Stimulated activated CD4-positive, alpha-beta T cell treated with anti-CD3 and anti-CD28 coated beads, Interleukin-4, amount 100 ng/mL, for 48 hours (primary cell): Measurements from ENCODE around the gene SCGB2B2.
A peak's percentile ranks its signal among the peaks of the same experiment; 100 is the strongest.
"Not testable (repeated sequence)": the region's sequence is repeated elsewhere in the genome, so short reads cannot be mapped to it uniquely, and the experiment has no call there.

Experiments used
- DNase-seq, 2 donors: peaks; one replicate each; pipeline ENCODE4 v3.0.0-alpha.2; 2020; ENCODE audit warnings: low read depth in 2 of 2

Gene SCGB2B2, protein sequence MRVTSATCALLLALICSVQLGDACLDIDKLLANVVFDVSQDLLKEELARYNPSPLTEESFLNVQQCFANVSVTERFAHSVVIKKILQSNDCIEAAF

DNA sequence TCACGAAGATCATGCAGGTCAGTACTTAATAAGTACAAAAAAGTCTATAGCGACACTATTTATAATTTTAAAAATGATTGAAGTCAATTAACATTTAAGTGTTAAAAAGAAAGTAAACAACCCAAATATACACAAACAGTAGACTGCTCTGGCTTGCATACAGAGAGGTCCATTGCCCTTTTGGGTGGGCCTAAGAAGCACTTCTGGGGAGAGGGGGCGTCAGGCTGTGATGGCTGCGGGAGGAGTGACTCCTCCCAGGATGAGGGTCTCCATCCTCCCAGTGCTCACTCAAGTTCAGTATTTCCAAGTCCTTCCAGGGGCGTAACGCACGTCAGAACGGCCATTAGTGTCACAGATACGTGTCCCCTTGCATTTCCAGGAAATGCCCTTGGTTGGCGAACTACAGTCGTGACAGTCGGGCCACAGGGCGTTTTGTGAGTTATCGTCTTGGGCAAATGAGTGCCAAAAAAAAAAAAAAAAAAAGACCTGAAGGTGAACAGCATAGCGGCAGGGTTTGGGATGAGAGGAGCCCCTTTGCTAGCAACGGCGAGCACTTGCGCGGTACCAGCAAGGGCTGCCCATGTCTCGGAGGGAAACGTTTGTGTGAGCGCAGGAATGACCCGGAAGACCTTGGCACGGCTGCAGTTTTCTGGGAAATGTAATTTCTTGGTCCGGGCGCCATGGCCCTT is at the start of gene SCGB2B2:
SCGB2B2 (minus strand) TSS at position 463 of the 689 bp plus-strand sequence. CDS start 82,596 bp downstream, outside the sequence.
- no peak for DNase-seq

DNA sequence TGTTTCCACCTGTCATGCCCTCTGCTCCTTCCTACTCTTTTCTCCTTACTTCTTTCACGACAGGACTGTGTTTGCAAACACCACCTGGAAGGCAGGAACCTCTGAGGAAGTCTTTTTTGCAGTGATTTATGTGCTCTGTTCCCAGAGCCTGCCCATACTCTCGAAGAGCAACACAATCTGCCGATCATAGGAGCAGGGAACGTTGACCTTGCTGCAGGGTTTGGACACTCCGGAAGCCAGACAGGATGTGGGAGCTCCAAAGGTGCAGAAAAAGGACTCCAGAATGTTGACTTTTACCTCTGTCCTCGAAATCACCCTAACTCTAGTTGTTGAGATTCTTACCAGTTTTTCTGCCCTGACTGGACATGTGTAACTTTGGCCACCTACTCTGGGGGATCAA is 48.4 kb upstream of the SCGB2B2 start:
- no peak for DNase-seq

DNA sequence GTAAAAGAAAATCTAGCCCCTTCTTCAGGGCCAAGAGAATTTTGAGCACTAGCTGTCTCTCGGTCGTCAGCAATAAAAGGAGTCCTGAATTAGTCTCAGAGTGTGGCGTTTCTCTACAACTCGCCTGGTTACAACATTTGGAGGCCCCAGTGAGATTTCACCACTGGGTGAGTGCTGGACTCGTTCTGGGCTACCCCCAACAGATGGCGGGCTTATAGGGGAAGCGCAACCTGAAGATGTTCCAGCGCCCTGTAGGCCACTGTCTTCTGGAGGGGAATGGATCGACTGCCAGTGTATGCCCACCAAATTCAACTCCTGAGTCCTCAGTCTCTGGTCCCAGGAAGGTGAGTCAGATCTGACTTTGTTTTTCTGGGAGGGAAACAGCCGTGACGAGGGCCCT is 45.4 kb upstream of the SCGB2B2 start:
- no peak for DNase-seq

DNA sequence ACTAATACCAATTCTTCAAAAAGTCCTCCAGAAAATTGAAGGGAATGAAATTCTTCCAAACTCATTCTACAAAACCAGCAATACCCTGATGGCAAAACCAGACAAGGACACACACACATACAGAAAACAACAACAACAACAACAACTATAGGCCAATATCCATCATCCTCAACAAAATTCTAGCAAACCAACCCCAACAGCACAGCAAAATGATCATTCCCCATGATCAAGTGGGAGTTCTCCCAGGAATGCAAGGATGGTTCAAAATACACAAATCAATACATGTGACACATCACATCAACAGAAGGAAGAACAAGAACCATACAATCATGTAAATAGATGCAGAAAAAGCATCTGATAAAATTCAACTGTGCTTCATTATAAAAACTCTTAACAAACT is 38.4 kb upstream of the SCGB2B2 start:
- DNase-seq, result no peak

DNA sequence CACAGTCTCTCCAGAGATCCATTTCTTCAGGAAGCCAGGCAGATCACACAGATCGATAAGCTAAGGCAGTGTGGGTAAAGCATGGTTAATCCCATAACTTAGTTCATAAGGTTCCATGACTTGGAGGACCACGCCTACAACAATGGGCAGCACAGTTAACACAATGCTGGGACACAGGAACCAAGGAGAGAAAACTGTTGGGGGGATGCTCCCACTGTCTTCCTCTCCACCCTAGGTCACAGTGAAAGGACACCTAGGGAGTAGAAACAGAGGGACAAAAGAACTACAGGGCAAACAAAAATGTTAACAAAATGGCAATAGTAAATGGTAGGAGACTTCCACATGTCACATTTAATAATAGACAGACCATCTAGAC is 36.3 kb upstream of the SCGB2B2 start:
- no peak for DNase-seq

DNA sequence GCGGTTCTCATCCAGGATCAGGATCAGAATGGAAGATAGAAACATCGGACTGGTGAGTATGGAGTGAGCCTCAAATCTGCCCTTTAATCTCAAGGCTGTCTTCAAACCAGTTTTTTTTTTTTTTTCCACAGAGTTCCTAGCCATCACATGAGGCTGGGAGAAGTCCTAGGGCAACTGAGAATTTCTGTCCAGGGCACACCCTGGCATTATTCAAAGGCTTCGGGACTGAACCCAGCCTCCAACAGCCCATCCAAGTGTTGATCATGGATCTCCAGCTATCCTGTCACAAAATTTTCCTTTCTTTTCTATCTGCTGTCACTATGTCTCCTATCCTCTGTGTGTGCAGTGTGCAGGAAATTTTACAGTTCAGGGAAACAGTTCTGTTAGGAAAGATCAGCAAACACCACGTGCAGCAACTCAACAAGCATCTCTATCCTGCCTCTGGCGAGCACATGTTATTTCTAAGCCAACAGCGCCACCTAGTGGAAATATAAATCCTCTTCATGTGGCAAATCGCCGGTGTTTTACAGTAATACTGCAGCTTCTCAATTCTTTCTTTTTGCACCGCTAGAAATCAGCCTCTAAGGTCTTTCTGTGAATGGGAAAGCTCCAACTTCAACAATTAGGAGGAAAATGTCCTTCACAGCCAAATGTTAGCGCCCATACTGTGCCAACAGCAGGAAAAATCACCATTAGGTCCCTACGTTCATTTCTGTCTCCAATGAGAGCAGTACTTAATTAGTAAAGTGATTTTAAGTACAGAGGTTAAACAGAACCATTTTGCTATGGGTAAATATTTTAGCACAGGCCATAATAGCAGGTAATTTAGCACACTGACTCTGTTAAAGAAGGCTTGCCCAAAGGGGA is 35.7 kb upstream of the SCGB2B2 start:
- DNase-seq, result peak; percentile 13 to 30

DNA sequence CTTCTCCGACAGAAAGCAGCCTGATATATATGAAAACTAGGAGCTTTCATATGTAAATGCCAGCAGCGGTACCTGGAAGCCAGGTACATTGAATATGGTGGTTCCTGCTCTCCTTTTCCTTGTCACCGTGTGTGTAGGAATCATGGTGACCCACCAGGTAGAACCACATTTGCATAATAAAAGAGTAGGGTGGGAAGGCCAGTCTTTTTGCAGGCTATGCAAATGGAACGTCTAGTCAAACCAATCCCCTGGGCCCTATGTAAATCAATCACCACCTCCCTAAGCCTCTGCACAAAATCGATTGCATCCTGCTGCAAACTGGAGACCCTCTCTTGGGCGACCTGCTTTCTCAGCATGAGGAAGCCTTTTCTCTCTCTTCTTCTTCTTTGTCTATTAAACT is 34.9 kb upstream of the SCGB2B2 start:
- DNase-seq, result no peak

DNA sequence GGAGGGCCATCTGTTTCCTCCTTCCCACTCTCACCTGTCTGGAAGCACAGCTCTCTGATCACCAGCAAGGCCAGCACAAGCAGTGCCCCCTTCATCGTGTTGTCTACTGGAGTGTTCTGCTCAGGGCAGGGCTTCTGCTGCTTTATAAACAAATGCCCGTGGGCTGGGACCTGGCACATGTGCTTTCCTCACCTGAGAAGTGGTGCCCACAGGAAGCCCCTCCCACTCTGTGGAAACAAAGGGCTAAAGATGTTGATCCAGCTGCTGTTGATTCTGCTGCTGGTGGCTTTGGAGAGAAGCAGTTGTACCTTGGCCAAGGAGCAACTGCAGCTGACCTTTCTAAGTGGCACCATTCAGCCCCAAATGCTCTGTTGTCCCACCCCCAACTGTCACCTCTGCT is 30.7 kb upstream of the SCGB2B2 start:
- DNase-seq, result no peak

DNA sequence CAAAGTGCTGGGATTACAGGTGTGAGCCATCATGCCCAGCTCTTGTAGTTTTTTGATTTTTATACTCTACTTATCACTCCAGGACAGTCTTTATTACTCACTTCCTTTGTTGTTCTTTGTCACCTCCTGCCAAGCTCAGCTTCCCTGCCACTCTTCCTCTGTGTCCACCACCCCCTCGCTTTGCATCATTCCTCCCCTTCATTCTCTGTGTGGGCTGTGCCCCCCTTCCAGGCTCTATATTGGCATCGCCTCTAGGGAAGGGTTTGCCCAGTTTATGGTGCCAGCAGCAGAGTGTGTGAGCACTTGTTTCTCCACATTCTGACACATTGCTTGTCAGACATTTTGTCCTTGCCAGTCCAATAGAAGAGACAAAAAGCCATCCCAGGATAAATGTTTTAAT is 15.6 kb upstream of the SCGB2B2 start:
- DNase-seq, result no peak

DNA sequence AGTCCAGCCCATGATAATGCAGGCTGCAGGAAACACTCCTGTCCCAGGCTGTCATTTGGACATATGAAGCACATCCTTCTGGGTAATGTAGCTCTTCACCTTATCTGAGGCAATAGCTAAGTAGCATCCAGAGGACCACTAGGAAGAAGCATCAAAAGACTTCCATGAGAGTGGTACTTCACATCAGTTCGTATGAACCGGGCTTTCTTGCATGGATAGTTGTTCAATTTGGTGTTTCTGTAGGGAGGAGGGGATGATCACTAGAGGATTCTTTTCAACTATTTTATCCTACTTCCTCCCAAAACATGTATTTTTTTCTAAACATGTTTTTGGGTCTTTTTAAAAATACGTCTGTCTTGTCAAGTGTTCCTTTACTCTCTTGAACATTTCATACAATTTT is 13.4 kb upstream of the SCGB2B2 start:
- DNase-seq, result no peak

DNA sequence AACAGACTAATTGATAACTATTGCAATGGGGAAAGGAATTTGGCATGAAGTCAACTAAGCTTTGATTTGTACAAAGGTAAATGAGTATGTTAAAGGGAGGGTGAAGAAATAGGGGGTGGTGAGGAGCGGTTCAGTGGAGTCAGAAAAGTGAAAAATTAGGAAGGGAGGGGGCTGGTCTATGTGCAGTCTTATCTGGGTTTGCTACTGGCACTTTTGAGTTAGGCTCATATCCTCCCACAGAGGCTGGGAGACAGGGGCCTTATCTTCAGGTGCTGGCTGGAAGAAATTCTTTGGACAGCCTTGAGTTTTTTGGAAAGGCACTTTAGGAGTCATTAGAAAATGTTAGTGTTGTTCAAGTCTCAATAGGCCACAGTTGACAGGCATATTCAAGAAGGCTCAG is 11.6 kb upstream of the SCGB2B2 start:
- no peak for DNase-seq

DNA sequence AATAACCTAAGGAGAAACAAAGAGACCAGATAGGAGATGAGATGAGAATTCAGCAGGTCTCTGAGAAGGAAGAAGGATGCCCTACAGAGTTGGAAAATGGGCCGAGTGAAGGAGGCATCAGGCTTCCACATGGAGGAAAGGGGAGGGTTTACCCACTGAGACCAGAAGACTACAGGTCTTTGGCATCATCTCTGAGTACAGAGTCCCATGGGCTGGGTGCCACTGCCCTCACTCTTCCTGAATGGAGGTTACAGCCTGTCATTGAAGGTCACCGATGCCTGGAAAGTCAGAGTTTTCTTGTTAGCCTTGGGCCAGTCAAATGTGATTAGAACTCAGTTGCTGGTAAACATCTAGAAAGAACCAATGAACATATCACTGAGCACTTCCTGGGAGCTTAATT is 10.4 kb upstream of the SCGB2B2 start:
- no peak for DNase-seq

DNA sequence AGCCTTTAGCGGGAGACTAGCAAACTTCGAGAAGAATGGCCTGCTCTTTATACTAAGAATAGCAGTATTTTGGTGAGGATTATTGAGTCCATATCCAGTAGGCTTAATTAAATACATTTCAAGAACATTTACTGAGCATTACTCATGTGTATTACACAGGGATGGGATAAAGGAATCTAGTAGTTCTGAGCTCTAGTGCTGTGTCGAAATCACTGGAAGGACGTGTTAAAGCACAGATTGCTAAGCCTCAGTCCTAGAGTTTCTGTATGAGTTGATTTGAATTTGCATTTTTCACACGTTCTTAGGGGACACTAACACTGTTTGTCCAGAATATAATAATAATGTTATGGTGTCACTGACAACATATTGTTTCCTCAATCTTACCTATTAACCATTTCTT is 9.5 kb upstream of the SCGB2B2 start:
- no peak for DNase-seq

DNA sequence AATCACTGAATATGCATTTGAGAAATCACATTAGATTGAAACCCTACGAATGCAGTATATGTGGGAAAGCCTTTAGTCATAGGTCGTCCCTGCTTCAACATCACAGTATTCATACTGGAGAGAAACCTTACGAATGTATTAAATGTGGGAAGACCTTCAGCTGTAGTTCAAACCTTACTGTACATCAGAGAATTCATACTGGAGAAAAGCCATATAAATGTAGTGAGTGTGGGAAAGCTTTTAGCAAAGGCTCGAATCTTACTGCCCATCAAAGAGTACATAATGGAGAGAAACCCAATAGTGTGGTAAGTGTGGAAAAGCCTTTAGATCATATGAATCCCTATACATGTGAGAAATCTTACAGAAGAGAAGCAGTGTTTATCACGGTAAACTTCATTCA is 8.3 kb upstream of the SCGB2B2 start:
- not testable (repeated sequence) for DNase-seq

DNA sequence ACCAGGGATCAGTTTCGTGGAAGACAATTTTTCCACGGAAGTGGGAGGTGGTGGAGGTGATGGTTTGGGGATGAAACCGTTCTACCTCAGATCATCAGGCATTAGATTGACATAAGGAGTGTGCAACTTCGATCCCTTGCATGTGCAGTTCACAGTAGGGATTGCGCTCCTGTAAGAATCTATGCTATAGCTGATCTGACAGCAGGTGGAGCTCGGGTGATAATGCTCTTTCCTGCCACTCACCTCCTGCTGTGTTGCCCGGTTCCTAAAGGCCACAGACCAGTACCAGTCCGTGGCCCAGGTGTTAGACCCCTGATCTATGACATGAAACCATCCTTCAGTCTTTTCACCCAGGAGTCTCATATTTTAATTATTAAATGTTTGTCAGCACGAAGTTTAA is 4.5 kb upstream of the SCGB2B2 start:
- no peak for DNase-seq

DNA sequence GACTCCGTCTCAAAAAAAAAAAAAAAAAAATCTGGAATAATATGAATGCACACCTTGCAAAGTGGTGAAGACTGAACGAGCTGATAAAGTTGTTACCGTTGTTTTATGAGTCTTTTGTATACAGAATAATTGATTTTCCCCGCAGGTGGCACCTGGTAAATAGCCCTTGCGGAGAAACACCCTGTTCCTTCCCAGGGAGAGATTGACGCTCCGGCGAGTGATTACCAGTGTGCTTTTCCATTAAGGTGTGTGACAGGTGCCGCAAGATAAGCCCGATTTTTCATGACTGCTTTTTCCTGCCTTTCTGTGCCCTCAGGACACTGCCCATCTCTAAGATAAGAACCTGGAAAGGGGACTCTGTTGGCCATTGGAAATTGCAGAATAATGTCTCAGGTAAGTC is 1.5 kb upstream of the SCGB2B2 start:
- DNase-seq, result no peak

DNA sequence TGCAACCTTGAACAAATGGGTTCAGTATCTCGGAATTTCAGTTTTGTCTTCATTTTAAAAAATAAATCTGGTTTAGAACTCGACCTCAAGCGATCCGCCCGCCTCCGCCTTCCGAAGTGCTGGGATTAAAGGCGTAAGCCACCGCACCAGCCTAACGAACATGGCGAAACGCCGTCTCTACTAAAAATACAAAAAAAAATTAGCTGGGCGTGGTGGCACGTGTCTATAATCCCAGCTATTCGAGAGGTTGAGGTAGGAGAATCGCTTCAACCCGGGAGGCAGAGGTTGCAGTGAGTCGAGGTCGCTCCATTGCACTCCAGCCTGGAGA is 1.1 kb upstream of the SCGB2B2 start:
- DNase-seq, result no peak

DNA sequence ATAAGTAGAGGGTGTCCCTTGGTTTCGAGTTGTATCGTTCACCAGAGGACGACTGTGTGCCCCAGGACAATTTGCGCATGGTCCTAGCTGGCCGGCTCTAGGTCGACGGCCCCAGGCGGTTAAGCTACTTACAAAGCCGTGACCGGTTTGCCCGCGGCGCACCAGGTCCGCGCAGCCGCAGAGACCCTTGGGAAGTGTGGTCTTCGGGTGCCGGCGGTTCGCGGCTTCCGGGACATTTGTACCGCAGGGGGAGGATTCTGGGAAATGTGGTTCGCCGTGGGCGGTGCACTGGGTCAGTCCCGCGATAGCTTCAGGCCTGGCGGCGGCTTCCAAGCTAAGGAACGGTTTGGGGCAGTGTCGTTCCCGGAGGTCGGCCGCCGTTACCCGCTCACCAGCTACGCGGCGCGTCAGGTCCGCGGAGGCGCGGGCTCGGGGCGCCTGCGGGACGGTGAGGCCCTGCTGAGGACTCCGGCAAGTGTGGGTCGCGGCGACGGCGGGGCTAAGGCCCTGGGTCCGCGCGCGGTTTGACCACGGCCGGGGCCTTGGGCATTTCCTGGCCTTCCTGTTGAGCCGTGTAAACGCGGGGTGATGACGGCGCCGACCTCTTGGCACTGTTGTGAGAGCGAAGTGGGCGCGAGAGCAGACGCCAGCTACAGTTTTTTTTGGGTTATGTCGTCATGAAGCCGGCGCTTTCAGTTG is 576 bp upstream of the SCGB2B2 start, which contains the start of gene ZNF302:
ZNF302 (plus strand) TSS at position 293 of the 699 bp plus-strand sequence. CDS start 1,127 bp downstream, outside the sequence.
- DNase-seq, result peak; percentile 91 to 94

DNA sequence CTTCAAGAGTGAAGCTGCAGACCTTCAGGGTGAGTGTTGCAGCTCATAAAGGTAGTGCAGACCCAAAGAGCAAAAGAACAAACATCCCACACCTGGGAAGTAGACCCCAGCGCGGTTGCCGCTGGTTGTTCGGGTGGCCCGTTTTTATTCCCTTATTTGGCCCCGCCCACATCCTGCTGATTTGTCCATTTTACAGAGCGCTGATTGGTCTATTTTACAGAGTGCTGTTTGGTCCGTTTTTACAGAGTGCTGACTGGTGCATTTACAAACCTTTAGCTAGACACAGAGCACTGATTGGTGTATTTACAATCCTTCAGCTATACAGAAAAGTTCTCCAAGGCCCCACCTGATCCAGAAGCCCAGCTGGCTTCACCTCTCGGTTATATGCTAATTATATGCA is 1.0 kb downstream of the SCGB2B2 start:
- DNase-seq, result no peak

DNA sequence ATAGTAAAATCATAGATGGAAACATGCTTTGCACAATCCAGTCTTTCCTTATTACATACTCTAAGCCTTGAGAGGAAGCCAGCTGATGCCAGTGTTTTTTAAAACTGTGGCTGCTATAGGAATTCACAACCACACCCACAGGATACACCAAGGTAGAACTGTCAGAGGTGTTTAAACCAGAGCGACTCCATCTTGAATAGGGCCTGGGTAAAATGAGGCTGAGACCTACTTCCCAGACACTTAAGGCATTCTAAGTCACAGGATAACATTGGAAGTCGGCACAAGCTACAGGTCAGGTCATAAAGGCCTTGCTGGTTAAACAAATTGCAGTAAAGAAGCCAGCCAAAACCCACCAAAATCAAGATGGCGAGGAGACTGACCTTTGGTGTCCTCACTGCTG is 1.7 kb downstream of the SCGB2B2 start:
- no peak for DNase-seq

DNA sequence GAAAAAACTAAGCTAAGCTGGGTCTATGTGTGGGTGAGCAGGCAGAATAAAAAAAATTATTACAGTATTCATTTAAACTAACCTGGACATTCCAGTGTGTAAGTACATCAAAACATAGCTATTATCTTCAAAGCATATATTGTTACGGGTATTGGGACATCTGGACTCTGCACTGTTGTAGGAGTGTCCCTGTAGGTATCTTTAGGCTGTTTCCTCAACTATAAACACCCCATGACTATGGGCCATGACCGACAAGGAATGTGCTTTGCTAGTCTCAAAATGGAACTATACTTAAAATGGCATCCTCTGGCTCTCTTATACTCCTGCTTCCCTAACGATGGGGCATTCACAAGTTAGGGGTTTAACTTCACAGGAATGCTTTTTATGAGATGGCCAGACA is 3.4 kb downstream of the SCGB2B2 start:
- DNase-seq, result no peak

DNA sequence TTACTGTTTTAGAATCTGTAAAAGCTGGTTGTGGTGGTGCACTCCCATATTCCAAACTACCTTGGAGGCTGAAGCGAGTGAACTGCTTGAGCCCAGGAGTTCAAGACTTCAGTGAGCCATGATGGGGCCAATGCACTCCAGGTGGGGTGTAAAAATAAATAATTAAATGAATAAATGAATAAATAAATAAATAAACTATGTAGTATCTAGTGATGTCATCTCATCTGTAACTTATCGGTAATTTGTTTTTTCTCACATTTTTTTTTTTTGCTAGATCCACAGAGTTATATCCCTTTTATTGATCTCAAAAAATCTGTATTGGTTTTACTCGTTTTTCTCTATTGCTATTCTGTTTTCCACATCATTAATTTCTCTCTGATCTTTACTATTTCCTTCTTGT is 5.0 kb downstream of the SCGB2B2 start:
- no peak for DNase-seq

DNA sequence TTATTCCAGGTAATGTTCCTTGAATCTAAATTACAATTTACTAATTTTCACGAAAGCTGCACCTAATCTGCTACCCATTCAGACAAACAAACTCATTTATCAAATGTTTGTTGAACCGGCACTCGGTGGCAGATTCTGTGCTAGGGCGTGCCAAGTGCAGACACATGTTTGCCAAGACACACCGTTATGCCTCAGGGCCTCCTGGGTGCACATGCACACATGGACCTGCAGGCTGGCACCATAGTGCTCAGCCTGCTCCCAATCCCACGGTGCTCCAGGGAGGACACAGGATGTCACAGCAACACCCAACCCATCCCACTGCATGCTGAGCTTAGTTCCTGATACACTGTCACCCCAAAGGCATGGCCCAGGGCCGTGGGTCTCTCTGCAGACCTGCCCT is 7.7 kb downstream of the SCGB2B2 start:
- no peak for DNase-seq
